Liver (tissue), 3 donors: Measurements from ENCODE around the gene CSF1.

Source experiments
- CTCF ChIP-seq: fragments of 150-350 bp; IDR thresholded peaks from 2 replicates; pipeline ENCODE4 v1.5.1; 2017; ENCODE audit warnings: improper control_type of control experiment, low read depth, low read length; ENCODE audit not compliant: missing input control
- SP1 ChIP-seq: IDR thresholded peaks from 2 replicates; pipeline ENCODE4 v1.6.1; 2018; ENCODE audit warnings: antibody characterized with exemption, mild to moderate bottlenecking
- donor health status: healthy.
- donor health status: healthy.

- TF ChIP-seq CTCF = no peak
- no peak for TF ChIP-seq SP1
Observed at GRCh38 chr1:109979489-109980091, 68.9 kb downstream of the CSF1 start.
